Small intestine (tissue), 7 donors: ENCODE data around the gene HSPA1L. TPM values are rescaled to one million over a fixed set of nuclear protein-coding genes. Genes with fewer than 3 reads are reported as not detected.
A peak's percentile ranks its signal among the peaks of the same experiment; 100 is the strongest.

Experiments used
- DNase-seq, 2 donors: peaks; one replicate each; pipeline versions ENCODE4 v3.0.0 to v3.0.0-alpha.2; 2013
- FAIRE-seq: peaks from 2 replicates; lab custom pipeline; 2012; peaks lifted over from hg19 to GRCh38; lab: Jason Lieb, UNC
- H3K27ac ChIP-seq, 3 donors: one replicate each; pipeline ENCODE4 v1.5.1; 2013; ENCODE audit warnings: low read length in 2 of 3, mild to moderate bottlenecking in 2 of 3, control low read depth in 1 of 3, inconsistent platforms in 1 of 3, low read depth in 1 of 3, moderate library complexity in 1 of 3
- H3K27me3 ChIP-seq, 3 donors: one replicate each; pipeline ENCODE4 v1.6.1; 2013; ENCODE audit warnings: low read length in 3 of 3, inconsistent platforms in 1 of 3; ENCODE audit not compliant: control insufficient read depth in 3 of 3, insufficient read depth in 3 of 3
- H3K36me3 ChIP-seq, 3 donors: one replicate each; pipeline ENCODE4 v1.6.1; 2013; ENCODE audit warnings: low read length in 3 of 3, inconsistent platforms in 1 of 3, low read depth in 1 of 3, mild to moderate bottlenecking in 1 of 3, moderate library complexity in 1 of 3; ENCODE audit not compliant: control insufficient read depth in 3 of 3, insufficient read depth in 2 of 3
- H3K4me1 ChIP-seq, 3 donors: one replicate each; pipeline ENCODE4 v1.6.1; 2013; ENCODE audit warnings: low read length in 2 of 3, inconsistent platforms in 1 of 3, low read depth in 1 of 3, mild to moderate bottlenecking in 1 of 3, moderate library complexity in 1 of 3; ENCODE audit not compliant: control insufficient read depth in 3 of 3, insufficient read depth in 2 of 3
- H3K4me3 ChIP-seq, 3 donors: one replicate each; pipeline ENCODE4 v1.5.1; 2013; ENCODE audit warnings: low read length in 3 of 3, control low read depth in 1 of 3, inconsistent platforms in 1 of 3, low read depth in 1 of 3, mild to moderate bottlenecking in 1 of 3, moderate library complexity in 1 of 3
- H3K9me3 ChIP-seq, 2 donors: one replicate each; pipeline ENCODE4 v1.6.1; 2013; ENCODE audit warnings: low read depth in 1 of 2, low read length in 1 of 2; ENCODE audit not compliant: control insufficient read depth in 2 of 2, insufficient read depth in 1 of 2
- WGBS, 3 donors: extraction: QIAGEN DNeasy Blood & Tissue Kit; methylation state at CpG; one replicate each; pipeline ENCODE4 v1.1.7; 2013; 5-methylcytosine and 5-hydroxymethylcytosine counted together
- polyA plus RNA-seq, 4 donors: library from polyadenylated mRNA; stranded (reverse) in 3 of 4; unstranded in 1 of 4; fragments of 200-250 nt in 3 of 4; fragments of 120-200 nt in 1 of 4; gene quantifications; one replicate each; pipeline versions ENCODE4 v1.2.1 to v1.2.3, GENCODE V29; 2013
- donor health status: healthy with polysubstance abuse.
- donor health status: control.
- donor health status: control.
- donor health status: Bipolar disorder and iron deficiency.
- donor health status: healthy.

HSPA1L gene
- polyA plus RNA-seq, 4 donors = 0.27 to 2.6 (median 1.1) TPM

DNA sequence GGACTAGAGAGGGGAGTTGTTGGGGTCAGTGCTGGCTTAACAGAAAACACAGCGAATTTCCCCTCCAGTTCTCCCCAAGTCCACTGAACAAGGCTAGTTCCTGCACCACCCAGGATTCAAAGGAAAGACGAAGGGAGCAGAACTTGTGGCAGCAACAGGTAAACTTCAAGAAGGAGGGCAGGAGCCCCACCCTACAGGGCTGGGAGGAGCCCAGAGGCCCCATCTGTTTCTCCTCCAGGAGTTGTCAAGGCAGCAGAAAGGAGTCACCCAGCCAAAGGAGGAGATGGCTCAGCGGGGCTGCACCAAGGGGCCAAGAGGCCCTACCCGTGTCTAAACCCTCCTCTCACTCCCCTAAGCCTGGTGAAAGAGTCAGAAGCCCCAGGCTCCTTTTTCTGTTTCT is 50.9 kb downstream of the HSPA1L start:
- FAIRE-seq (no peak), DNase-seq (peak in 1 of 2 donors; percentile 49)
- Histone ChIP-seq H3K36me3 (peaks cover 0 to 48% (median 0%) of the 10 kb centered on the region in 3 donors), H3K27ac (no peak overlapping the region), H3K4me1 (peaks cover 0 to 47% (median 13%) of the 10 kb centered on the region in 3 donors), H3K4me3 (no peak overlapping the region), H3K27me3 (no peaks in the 10 kb centered on the region), H3K9me3 (no peaks in the 10 kb centered on the region)
- WGBS, 3 donors = 71 to 76% (median 74%) methylated on average over 4 of the region's 4 CpGs

DNA sequence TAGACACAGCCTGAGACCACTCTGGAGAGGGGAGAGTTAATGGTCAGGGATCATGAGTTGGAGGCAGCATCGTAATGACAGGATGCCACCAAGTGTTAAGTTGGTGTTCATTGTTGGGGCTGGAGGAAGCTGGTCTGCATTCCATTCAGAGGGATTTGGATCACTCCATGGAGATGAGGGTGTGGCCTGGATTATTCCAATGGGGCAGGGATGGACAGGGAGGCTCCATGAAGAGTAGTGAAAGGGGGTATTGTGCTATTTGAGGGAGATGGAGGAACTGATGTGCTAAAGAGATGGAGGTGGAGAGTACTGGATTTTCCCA is 51.5 kb downstream of the HSPA1L start:
- H3K4me3 ChIP-seq = no peak overlapping the region
- DNase-seq (peak; percentile 34 to 43), FAIRE-seq (no peak)
- H3K4me1 ChIP-seq = peaks cover 0 to 47% (median 13%) of the 10 kb centered on the region in 3 donors
- no peaks in the 10 kb centered on the region for H3K27me3 ChIP-seq
- WGBS, 3 donors = 21 to 31% (median 29%) methylated on average over 1 of the region's 1 CpG
- H3K9me3 ChIP-seq = no peaks in the 10 kb centered on the region
- H3K27ac ChIP-seq = no peak overlapping the region
- H3K36me3 ChIP-seq = peaks cover 0 to 48% (median 0%) of the 10 kb centered on the region in 3 donors

- no peaks in the 10 kb centered on the region for H3K9me3 ChIP-seq
- FAIRE-seq = no peak
- no peaks in the 10 kb centered on the region for H3K27me3 ChIP-seq
- H3K27ac ChIP-seq = no peak overlapping the region
- no peak for DNase-seq
- H3K4me1 ChIP-seq = peaks cover 0 to 47% (median 13%) of the 10 kb centered on the region in 3 donors
- 70 to 80% (median 78%) methylated on average over 7 to 8 of the region's 8 CpGs for WGBS, 3 donors
- no peak overlapping the region for H3K4me3 ChIP-seq
- H3K36me3 ChIP-seq = peaks cover 0 to 52% (median 0%) of the 10 kb centered on the region in 3 donors
Measured at GRCh38 chr6:31762878-31763618, 52.0 kb downstream of the HSPA1L start.

DNA sequence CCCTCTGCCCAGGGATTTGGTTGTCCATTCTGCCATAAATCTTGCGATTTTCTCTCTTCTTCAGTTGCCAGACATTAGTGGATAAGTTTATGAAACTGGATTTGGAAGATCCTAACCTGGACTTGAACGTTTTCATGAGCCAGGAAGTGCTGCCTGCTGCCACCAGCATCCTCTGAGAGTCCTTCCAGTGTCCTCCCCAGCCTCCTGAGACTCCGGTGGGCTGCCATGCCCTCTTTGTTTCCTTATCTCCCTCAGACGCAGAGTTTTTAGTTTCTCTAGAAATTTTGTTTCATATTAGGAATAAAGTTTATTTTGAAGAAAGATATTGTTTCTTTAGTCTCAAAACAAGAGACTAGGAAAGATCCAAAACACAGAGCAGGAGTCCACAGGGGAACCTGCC is 52.7 kb downstream of the HSPA1L start, which contains the start of gene SAPCD1:
Gene SAPCD1 (plus strand): TSS at position 301 of the 400 bp plus-strand sequence. CDS start 399 bp downstream, outside the sequence.
- peaks cover 0 to 46% (median 13%) of the 10 kb centered on the region in 3 donors for H3K4me1 ChIP-seq
- no peak for FAIRE-seq
- no peak within 1 kb of the TSS for H3K4me3 ChIP-seq
- no peaks in the 10 kb centered on the region for H3K9me3 ChIP-seq
- 80 to 81% (median 80%) methylated on average over 4 of the region's 4 CpGs for WGBS, 3 donors
- no peak for DNase-seq
- peaks cover 0 to 54% (median 0%) of the 10 kb centered on the region in 3 donors for H3K36me3 ChIP-seq
- no peak within 1 kb of the TSS for H3K27ac ChIP-seq
- H3K27me3 ChIP-seq = no peaks in the 10 kb centered on the region

- peaks cover 0 to 41% (median 13%) of the 10 kb centered on the region in 3 donors for H3K4me1 ChIP-seq
- H3K36me3 ChIP-seq = peaks cover 0 to 54% (median 0%) of the 10 kb centered on the region in 3 donors
- 87 to 95% (median 92%) methylated on average over 8 of the region's 8 CpGs for WGBS, 3 donors
- no peaks in the 10 kb centered on the region for H3K27me3 ChIP-seq
- DNase-seq = no peak
- H3K9me3 ChIP-seq = no peaks in the 10 kb centered on the region
- peak overlapping the region in 1 of 3 donors; percentile 53 for H3K27ac ChIP-seq
- FAIRE-seq = no peak
- no peak overlapping the region for H3K4me3 ChIP-seq
Measured at GRCh38 chr6:31761343-31761742, 53.7 kb downstream of the HSPA1L start.

GRCh38 chr6:31760790-31761189 is 54.3 kb downstream of the HSPA1L start:
- Histone ChIP-seq H3K4me1 (peaks cover 0 to 38% (median 13%) of the 10 kb centered on the region in 3 donors), H3K9me3 (no peaks in the 10 kb centered on the region), H3K27ac (peak overlapping the region; percentile 4 to 70 (median 53)), H3K36me3 (peaks cover 0 to 54% (median 0%) of the 10 kb centered on the region in 3 donors), H3K4me3 (no peak overlapping the region), H3K27me3 (no peaks in the 10 kb centered on the region)
- peak; percentile 56 to 89 for DNase-seq
- WGBS, 3 donors = 36 to 78% (median 54%) methylated on average over 5 of the region's 5 CpGs
- no peak for FAIRE-seq

Other genes starting within 250 kb of the HSPA1L start
- gene LTA, start 243.0 kb downstream of the HSPA1L start, polyA plus RNA-seq = 1 to 10 TPM in 1 of 4 donors, under 1 TPM in 1, not detected in 2; 0.24 to 1.0 TPM
- under 1 TPM in 3 of 4 donors, not detected in 1; 0.18 to 0.59 (median 0.45) TPM for gene TNF, start 239.7 kb downstream of the HSPA1L start, polyA plus RNA-seq
- gene LTB, start 232.9 kb downstream of the HSPA1L start, polyA plus RNA-seq = 10 to 100 TPM in 1 of 4 donors, 1 to 10 TPM in 3; 4.0 to 19.7 (median 8.0) TPM
- gene LST1, start 229.0 kb downstream of the HSPA1L start, polyA plus RNA-seq = 10 to 100 TPM in 2 of 4 donors, 1 to 10 TPM in 2; 3.1 to 37.0 (median 14.5) TPM
- 1 to 10 TPM in 1 of 4 donors, under 1 TPM in 1, not detected in 2; 0.33 to 1.4 TPM for gene NCR3, start 222.3 kb downstream of the HSPA1L start, polyA plus RNA-seq
- gene AIF1, start 200.0 kb downstream of the HSPA1L start, polyA plus RNA-seq = 100 to 1,000 TPM in 1 of 4 donors, 10 to 100 TPM in 2, 1 to 10 TPM in 1; 5.6 to 102 (median 48.9) TPM
- 100 to 1,000 TPM in 1 of 4 donors, 10 to 100 TPM in 3; 54.6 to 104 (median 74.4) TPM for gene PRRC2A, start 194.6 kb downstream of the HSPA1L start, polyA plus RNA-seq
- 100 to 1,000 TPM; 193 to 381 (median 284) TPM for gene BAG6, start 162.6 kb downstream of the HSPA1L start, polyA plus RNA-seq
- gene APOM, start 159.4 kb downstream of the HSPA1L start, polyA plus RNA-seq = 10 to 100 TPM in 1 of 4 donors, 1 to 10 TPM in 3; 7.2 to 32.8 (median 8.2) TPM
- 10 to 100 TPM; 17.3 to 29.1 (median 23.2) TPM for gene C6orf47, start 154.5 kb downstream of the HSPA1L start, polyA plus RNA-seq
- 10 to 100 TPM; 14.8 to 30.2 (median 21.7) TPM for gene GPANK1, start 150.3 kb downstream of the HSPA1L start, polyA plus RNA-seq
- 100 to 1,000 TPM; 185 to 231 (median 206) TPM for gene CSNK2B, start 149.2 kb downstream of the HSPA1L start, polyA plus RNA-seq
- 10 to 100 TPM in 1 of 4 donors, 1 to 10 TPM in 3; 3.8 to 16.5 (median 4.2) TPM for gene LY6G5B, start 145.3 kb downstream of the HSPA1L start, polyA plus RNA-seq
- gene LY6G5C, start 134.2 kb downstream of the HSPA1L start, polyA plus RNA-seq = 1 to 10 TPM; 2.6 to 3.8 (median 3.1) TPM
- 10 to 100 TPM; 34.6 to 63.8 (median 50.3) TPM for gene ABHD16A, start 112.0 kb downstream of the HSPA1L start, polyA plus RNA-seq
- gene LY6G6F, start 108.4 kb downstream of the HSPA1L start, polyA plus RNA-seq = under 1 TPM in 1 of 4 donors, not detected in 3; 0.12 TPM
- gene LY6G6D, start 99.9 kb downstream of the HSPA1L start, polyA plus RNA-seq = under 1 TPM in 1 of 4 donors, not detected in 3; 0.22 TPM
- gene LY6G6C, start 93.5 kb downstream of the HSPA1L start, polyA plus RNA-seq = under 1 TPM in 1 of 4 donors, not detected in 3; 0.18 TPM
- under 1 TPM in 2 of 4 donors, not detected in 2; 0.13 to 0.59 TPM for gene MPIG6B, start 91.9 kb downstream of the HSPA1L start, polyA plus RNA-seq
- gene DDAH2, start 86.0 kb downstream of the HSPA1L start, polyA plus RNA-seq = 10 to 100 TPM; 64.4 to 89.7 (median 76.1) TPM
- gene CLIC1, start 78.8 kb downstream of the HSPA1L start, polyA plus RNA-seq = 100 to 1,000 TPM; 400 to 576 (median 535) TPM
- gene MSH5, start 75.3 kb downstream of the HSPA1L start, polyA plus RNA-seq = 10 to 100 TPM in 2 of 4 donors, 1 to 10 TPM in 2; 1.6 to 53.1 (median 9.2) TPM
- 10 to 100 TPM in 1 of 4 donors, 1 to 10 TPM in 3; 1.4 to 15.5 (median 4.6) TPM for gene SAPCD1, start 52.6 kb downstream of the HSPA1L start, polyA plus RNA-seq
- 10 to 100 TPM in 1 of 4 donors, 1 to 10 TPM in 3; 2.9 to 11.9 (median 6.4) TPM for gene VWA7, start 38.0 kb downstream of the HSPA1L start, polyA plus RNA-seq
- 10 to 100 TPM; 19.9 to 42.4 (median 24.2) TPM for gene VARS1, start 19.5 kb downstream of the HSPA1L start, polyA plus RNA-seq
- gene LSM2, start 8.3 kb downstream of the HSPA1L start, polyA plus RNA-seq = 10 to 100 TPM; 27.3 to 90.2 (median 39.3) TPM
- 10 to 100 TPM in 3 of 4 donors, 1 to 10 TPM in 1; 9.7 to 49.6 (median 25.7) TPM for gene HSPA1A, start 260 bp upstream of the HSPA1L start, polyA plus RNA-seq
- 100 to 1,000 TPM in 1 of 4 donors, 10 to 100 TPM in 3; 16.5 to 130 (median 35.0) TPM for gene HSPA1B, start 12.5 kb upstream of the HSPA1L start, polyA plus RNA-seq
- gene NEU1, start 47.5 kb upstream of the HSPA1L start, polyA plus RNA-seq = 100 to 1,000 TPM in 1 of 4 donors, 10 to 100 TPM in 3; 24.8 to 466 (median 37.4) TPM
- 100 to 1,000 TPM in 3 of 4 donors, 10 to 100 TPM in 1; 82.3 to 215 (median 130) TPM for gene SLC44A4, start 63.7 kb upstream of the HSPA1L start, polyA plus RNA-seq
- 10 to 100 TPM; 27.8 to 50.3 (median 37.4) TPM for gene EHMT2, start 82.4 kb upstream of the HSPA1L start, polyA plus RNA-seq
- 10 to 100 TPM in 1 of 4 donors, 1 to 10 TPM in 3; 1.6 to 12.5 (median 5.2) TPM for gene ZBTB12, start 86.8 kb upstream of the HSPA1L start, polyA plus RNA-seq
- gene C2, start 112.4 kb upstream of the HSPA1L start, polyA plus RNA-seq = 10 to 100 TPM in 3 of 4 donors, 1 to 10 TPM in 1; 7.4 to 58.7 (median 21.3) TPM
- gene CFB, start 130.8 kb upstream of the HSPA1L start, polyA plus RNA-seq = 100 to 1,000 TPM in 1 of 4 donors, 10 to 100 TPM in 3; 38.7 to 141 (median 80.6) TPM
- 10 to 100 TPM; 55.6 to 77.1 (median 59.1) TPM for gene NELFE, start 143.7 kb upstream of the HSPA1L start, polyA plus RNA-seq
- gene SKIC2, start 143.9 kb upstream of the HSPA1L start, polyA plus RNA-seq = 100 to 1,000 TPM in 2 of 4 donors, 10 to 100 TPM in 2; 51.4 to 171 (median 85.7) TPM
- gene DXO, start 156.9 kb upstream of the HSPA1L start, polyA plus RNA-seq = 10 to 100 TPM; 14.1 to 16.8 (median 16.0) TPM
- 10 to 100 TPM in 3 of 4 donors, 1 to 10 TPM in 1; 4.0 to 64.7 (median 26.1) TPM for gene C4A, start 166.8 kb upstream of the HSPA1L start, polyA plus RNA-seq
- gene C4B, start 199.5 kb upstream of the HSPA1L start, polyA plus RNA-seq = 10 to 100 TPM in 3 of 4 donors, 1 to 10 TPM in 1; 9.6 to 87.6 (median 26.6) TPM
- 1 to 10 TPM in 2 of 4 donors, under 1 TPM in 2; 0.18 to 3.4 (median 0.98) TPM for gene CYP21A2, start 223.1 kb upstream of the HSPA1L start, polyA plus RNA-seq